Chondrocyte (in vitro differentiated cells): ENCODE measurements around the gene SH3BP1. TPM values are rescaled to one million over a fixed set of nuclear protein-coding genes. Genes with fewer than 3 reads are reported as not detected.
"Not testable (repeated sequence)": the region's sequence is repeated elsewhere in the genome, so short reads cannot be mapped to it uniquely, and the experiment has no call there.

Experiments
- DNase-seq: peaks from one replicate; pipeline ENCODE4 v3.0.0; 2021; ENCODE audit warnings: mixed read lengths, low spot score
- H3K27ac Mint-ChIP-seq: one replicate; pipeline ENCODE4 v1.8.0; 2021; ENCODE audit warnings: mild to moderate bottlenecking, moderate library complexity, mixed read lengths; ENCODE audit not compliant: unreplicated experiment
- H3K27me3 Mint-ChIP-seq: 2 replicates; pipeline ENCODE4 v1.8.0; 2021; ENCODE audit warnings: low read depth, mixed read lengths
- H3K36me3 Mint-ChIP-seq: 2 replicates; pipeline ENCODE4 v1.8.0; 2021; ENCODE audit warnings: low read depth, mixed read lengths
- H3K4me1 Mint-ChIP-seq: 2 replicates; pipeline ENCODE4 v1.8.0; 2021; ENCODE audit warnings: low read depth, mild to moderate bottlenecking, mixed read lengths
- H3K4me3 Mint-ChIP-seq: one replicate; pipeline ENCODE4 v1.8.0; 2021; ENCODE audit warnings: mild to moderate bottlenecking, moderate library complexity, mixed read lengths; ENCODE audit not compliant: unreplicated experiment
- H3K9me3 Mint-ChIP-seq: 2 replicates; pipeline ENCODE4 v1.8.0; 2021; ENCODE audit warnings: low read depth, mixed read lengths
- total RNA-seq: library from RNA; stranded (reverse); gene quantifications from 3 replicates; pipeline ENCODE4 v1.2.1, GENCODE V29; 2021
- TF ChIP-seq, protein P1 (sequence below): fragments of 200-600 bp; sonication (generic); IDR thresholded peaks from 2 replicates; pipeline ENCODE4 v1.5.0; 2021; ENCODE audit warnings: antibody characterized with exemption, mild to moderate bottlenecking, moderate library complexity

The SH3BP1 gene
- total RNA-seq, 1 donor from 2014 or later = 2.7 TPM

DNA sequence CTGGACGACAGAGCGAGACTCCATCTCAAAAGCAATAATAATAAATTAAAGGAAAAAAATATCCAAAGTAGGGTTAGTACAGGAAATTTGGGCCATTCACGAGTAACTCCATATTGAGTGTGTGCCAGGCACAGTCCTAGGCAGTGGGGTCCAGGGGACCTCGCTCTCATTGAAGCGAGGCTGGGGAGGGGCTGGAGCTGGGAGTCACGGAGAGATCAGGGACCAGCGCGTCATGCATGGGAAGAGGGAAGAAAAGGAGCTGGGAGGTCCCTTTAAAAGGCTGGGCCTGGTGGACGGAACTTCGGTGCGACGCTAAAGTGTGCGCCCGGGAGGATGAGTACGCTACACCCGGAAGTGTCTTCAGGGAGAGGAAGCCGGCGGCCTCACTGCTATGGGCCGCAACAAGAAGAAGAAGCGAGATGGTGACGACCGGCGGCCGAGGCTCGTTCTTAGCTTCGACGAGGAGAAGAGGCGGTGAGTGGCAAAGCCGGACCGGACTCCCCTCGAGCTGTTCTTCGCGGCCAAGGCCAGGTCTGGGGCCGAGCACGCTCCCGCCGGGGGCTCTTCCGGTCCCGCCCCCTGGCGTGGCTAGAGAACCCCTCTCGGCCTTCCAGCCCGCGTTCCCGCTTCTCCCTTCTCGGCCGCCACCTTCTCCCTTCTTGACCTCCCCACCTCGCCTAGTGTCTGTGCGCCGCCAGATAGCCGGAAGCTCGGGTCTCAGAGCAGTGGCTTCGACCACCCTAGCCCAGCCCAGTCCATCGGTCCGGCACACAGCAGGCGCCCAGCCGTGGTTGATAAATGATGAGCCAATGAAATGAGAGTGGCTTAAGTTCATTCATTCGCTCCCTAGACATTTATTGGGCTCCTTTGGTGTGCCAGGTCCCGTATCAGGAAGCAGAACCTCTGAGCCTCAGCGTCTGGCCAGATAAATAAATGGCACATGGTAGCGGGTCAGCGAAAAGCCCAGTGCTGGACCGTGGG, 46.8 kb downstream of the SH3BP1 start, which contains the start of gene NOL12:
NOL12 (plus strand) TSS at position 342 of the 981 bp plus-strand sequence; CDS start at position 392, 50 bp downstream.
- Mint-ChIP-seq H3K36me3 (peaks cover 9% of the 10 kb centered on the region), H3K4me1 (peaks cover 24% of the 10 kb centered on the region), H3K4me3 (peak within 1 kb of the TSS; percentile 99), H3K27ac (peak within 1 kb of the TSS; percentile 94), H3K9me3 (no peaks in the 10 kb centered on the region), H3K27me3 (no peaks in the 10 kb centered on the region)
- no peak for DNase-seq
- TF ChIP-seq, protein P1, sequence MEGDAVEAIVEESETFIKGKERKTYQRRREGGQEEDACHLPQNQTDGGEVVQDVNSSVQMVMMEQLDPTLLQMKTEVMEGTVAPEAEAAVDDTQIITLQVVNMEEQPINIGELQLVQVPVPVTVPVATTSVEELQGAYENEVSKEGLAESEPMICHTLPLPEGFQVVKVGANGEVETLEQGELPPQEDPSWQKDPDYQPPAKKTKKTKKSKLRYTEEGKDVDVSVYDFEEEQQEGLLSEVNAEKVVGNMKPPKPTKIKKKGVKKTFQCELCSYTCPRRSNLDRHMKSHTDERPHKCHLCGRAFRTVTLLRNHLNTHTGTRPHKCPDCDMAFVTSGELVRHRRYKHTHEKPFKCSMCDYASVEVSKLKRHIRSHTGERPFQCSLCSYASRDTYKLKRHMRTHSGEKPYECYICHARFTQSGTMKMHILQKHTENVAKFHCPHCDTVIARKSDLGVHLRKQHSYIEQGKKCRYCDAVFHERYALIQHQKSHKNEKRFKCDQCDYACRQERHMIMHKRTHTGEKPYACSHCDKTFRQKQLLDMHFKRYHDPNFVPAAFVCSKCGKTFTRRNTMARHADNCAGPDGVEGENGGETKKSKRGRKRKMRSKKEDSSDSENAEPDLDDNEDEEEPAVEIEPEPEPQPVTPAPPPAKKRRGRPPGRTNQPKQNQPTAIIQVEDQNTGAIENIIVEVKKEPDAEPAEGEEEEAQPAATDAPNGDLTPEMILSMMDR = peak; percentile 22

DNA sequence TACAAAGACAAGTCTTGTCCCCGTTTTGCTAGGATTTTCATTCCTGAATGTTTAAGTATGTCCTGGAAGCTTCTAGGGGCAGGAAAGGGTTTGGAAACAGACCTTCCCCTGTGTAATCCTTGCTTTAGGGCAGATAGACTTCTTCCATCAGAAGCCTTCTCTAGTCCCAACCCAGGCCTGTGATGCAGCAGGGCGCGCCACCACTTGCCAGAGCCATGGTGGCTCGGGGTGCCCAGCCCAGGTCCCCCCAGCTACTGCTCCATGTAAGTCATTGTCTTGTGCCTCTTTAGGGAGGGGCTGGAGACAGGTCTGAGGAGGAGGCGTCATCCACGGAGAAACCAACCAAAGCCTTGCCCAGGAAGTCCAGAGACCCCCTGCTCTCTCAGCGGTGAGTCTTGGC, 50.9 kb downstream of the SH3BP1 start:
- no peak for DNase-seq
- no peak overlapping the region for H3K4me3 Mint-ChIP-seq
- TF ChIP-seq, protein P1 = no peak
- no peak overlapping the region for H3K27ac Mint-ChIP-seq
- peaks cover 19% of the 10 kb centered on the region for H3K4me1 Mint-ChIP-seq
- no peaks in the 10 kb centered on the region for H3K9me3 Mint-ChIP-seq
- H3K36me3 Mint-ChIP-seq = peaks cover 16% of the 10 kb centered on the region
- H3K27me3 Mint-ChIP-seq = no peaks in the 10 kb centered on the region

GRCh38 chr22:37690901-37691504, 51.5 kb downstream of the SH3BP1 start:
- H3K36me3 Mint-ChIP-seq = peaks cover 16% of the 10 kb centered on the region
- no peaks in the 10 kb centered on the region for H3K27me3 Mint-ChIP-seq
- H3K4me1 Mint-ChIP-seq = peaks cover 21% of the 10 kb centered on the region
- no peak for DNase-seq
- H3K27ac Mint-ChIP-seq = no peak overlapping the region
- no peaks in the 10 kb centered on the region for H3K9me3 Mint-ChIP-seq
- TF ChIP-seq, protein P1 = no peak
- no peak overlapping the region for H3K4me3 Mint-ChIP-seq

DNA sequence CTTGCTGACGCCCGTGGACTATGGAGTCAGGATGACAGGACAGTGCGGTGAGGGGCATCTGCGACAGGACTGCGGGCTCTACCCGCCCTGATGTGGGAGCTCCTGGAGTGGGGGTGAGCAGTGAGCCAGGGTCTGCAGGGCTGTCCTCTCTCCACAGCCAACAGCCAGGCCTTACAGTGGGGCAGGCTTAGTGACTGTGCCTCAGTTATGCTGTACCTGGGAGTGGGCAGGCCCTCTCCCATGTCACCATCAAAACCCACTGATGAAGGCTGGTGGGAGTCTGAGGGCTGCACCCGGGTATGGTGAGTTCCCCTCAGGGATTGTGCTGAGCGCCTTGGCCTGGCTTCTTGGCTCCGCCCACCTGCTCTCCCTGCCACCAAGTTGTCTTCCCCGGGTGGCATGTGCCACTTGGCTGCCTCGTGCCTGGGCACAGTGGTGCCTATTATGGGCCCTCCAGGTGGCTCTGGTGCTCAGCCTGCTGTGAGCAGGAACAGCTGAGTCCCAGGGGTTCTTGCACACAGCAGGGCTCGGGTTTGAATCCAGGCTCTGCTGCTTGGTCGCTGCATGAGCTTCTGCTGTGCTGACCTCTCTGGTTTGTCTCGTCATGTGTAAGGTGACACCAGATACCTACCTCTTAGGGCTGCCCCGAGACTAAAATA, 53.3 kb downstream of the SH3BP1 start:
- H3K9me3 Mint-ChIP-seq = no peaks in the 10 kb centered on the region
- no peak for DNase-seq
- H3K27me3 Mint-ChIP-seq = no peaks in the 10 kb centered on the region
- H3K4me3 Mint-ChIP-seq = no peak overlapping the region
- peaks cover 16% of the 10 kb centered on the region for H3K36me3 Mint-ChIP-seq
- H3K4me1 Mint-ChIP-seq = peaks cover 19% of the 10 kb centered on the region
- TF ChIP-seq, protein P1 = no peak
- H3K27ac Mint-ChIP-seq = no peak overlapping the region

GRCh38 chr22:37694131-37694530, 54.7 kb downstream of the SH3BP1 start:
- DNase-seq, H3K4me3 Mint-ChIP-seq, H3K9me3 Mint-ChIP-seq, H3K27ac Mint-ChIP-seq, H3K27me3 Mint-ChIP-seq: not testable (repeated sequence)
- H3K4me1 Mint-ChIP-seq = peaks cover 16% of the 10 kb centered on the region
- H3K36me3 Mint-ChIP-seq = peaks cover 11% of the 10 kb centered on the region

DNA sequence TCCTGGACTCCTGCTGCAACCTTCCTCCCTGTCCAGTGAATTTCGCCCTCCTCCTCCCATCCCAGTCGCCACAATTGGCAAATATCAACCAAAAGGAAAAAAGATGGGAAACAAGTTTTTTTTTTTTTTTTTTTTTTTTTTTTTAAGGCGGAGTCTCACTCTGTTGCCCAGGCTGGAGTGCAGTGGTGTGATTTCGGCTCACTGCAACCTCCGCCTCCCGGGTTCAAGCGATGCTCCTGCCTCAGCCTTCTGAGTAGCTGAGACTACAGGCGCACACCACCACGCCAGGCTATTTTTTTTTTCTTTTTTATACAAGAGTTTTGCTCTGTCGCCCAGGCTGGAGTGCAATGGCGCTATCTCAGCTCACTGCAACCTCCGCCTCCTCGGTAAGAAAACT, 56.8 kb downstream of the SH3BP1 start:
- H3K27me3 Mint-ChIP-seq, DNase-seq, H3K9me3 Mint-ChIP-seq, H3K36me3 Mint-ChIP-seq: not testable (repeated sequence)
- H3K4me3 Mint-ChIP-seq = peak overlapping the region; percentile 62
- peaks cover 16% of the 10 kb centered on the region for H3K4me1 Mint-ChIP-seq
- H3K27ac Mint-ChIP-seq = peak overlapping the region; percentile 65
